Measurements from ENCODE around the gene DLAT. TPM values are rescaled to one million over a fixed set of nuclear protein-coding genes. Genes with fewer than 3 reads are reported as not detected.

Gene DLAT
- total RNA-seq, 1 experiment from 2014 or later, result 102 TPM

DNA sequence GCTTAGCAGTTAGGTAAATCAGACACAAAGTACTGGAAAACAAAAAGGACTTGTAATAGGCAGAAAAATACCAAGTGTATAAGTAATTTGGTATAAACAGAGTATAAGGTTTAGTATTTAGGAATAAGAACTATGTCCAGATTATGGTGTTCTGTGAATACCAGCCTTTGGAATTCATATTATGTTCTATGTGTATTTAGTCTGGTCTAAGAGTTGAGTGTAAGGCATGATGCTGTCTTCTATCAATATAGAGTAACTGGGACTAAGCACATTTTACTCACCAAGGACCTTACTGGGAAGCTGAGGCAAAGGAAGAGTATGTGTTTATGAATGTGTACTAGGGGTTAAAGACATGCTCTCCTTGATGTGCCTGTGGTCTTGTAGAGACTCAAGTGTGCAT, 71.0 kb downstream of the DLAT start:
- H3K36me3 ChIP-seq (ENCODE audit: low read depth, low read length), result peaks cover 32% of the 10 kb centered on the region
- ChIA-PET CTCF (no interaction called here), POLR2A (ENCODE audit: unreplicated experiment) (no interaction called here)
- H3K9ac ChIP-seq (ENCODE audit: low read length), result no peak overlapping the region
- H3F3A ChIP-seq (ENCODE audit: low read length, unreplicated experiment), result no peaks in the 10 kb centered on the region
- ATAC-seq, result no peak
- no peaks in the 10 kb centered on the region for H3K9me2 ChIP-seq (replicated peaks; ENCODE audit: low read length)
- no peaks in the 10 kb centered on the region for H3K27me3 ChIP-seq (ENCODE audit: low read length)
- no TSS peak for BruUV-seq (replicated peaks)
- no peaks in the 10 kb centered on the region for H3K4me1 ChIP-seq (ENCODE audit: insufficient read depth, low read length)
- TF ChIP-seq, protein P1, sequence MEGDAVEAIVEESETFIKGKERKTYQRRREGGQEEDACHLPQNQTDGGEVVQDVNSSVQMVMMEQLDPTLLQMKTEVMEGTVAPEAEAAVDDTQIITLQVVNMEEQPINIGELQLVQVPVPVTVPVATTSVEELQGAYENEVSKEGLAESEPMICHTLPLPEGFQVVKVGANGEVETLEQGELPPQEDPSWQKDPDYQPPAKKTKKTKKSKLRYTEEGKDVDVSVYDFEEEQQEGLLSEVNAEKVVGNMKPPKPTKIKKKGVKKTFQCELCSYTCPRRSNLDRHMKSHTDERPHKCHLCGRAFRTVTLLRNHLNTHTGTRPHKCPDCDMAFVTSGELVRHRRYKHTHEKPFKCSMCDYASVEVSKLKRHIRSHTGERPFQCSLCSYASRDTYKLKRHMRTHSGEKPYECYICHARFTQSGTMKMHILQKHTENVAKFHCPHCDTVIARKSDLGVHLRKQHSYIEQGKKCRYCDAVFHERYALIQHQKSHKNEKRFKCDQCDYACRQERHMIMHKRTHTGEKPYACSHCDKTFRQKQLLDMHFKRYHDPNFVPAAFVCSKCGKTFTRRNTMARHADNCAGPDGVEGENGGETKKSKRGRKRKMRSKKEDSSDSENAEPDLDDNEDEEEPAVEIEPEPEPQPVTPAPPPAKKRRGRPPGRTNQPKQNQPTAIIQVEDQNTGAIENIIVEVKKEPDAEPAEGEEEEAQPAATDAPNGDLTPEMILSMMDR (conservative IDR thresholded peaks at IDR 0.05; ENCODE audit: low read depth, low read length), result no peak
- no peak for TF ChIP-seq EZH2phosphoT487 (IDR thresholded peaks at IDR 0.05; ENCODE audit: borderline replicate concordance, low read length)
- no peak overlapping the region for H3K27ac ChIP-seq (ENCODE audit: low read length)
- no peak overlapping the region for H3K4me3 ChIP-seq (ENCODE audit: low read length)
- H3K9me3 ChIP-seq (ENCODE audit: low read length), result no peaks in the 10 kb centered on the region
- no peak overlapping the region for H3K4me2 ChIP-seq (ENCODE audit: low read length)
- no peak for DNase-seq
- H3K79me2 ChIP-seq (ENCODE audit: low read length), result peaks cover 6% of the 10 kb centered on the region; the same call in 1 of the 2 replicates
- no peak overlapping the region for H2AFZ ChIP-seq (ENCODE audit: low read length)
- H4K20me1 ChIP-seq (ENCODE audit: low read length), result no peaks in the 10 kb centered on the region
- intact Hi-C loops (cut with micrococcal nuclease), result no loop called here

DNA sequence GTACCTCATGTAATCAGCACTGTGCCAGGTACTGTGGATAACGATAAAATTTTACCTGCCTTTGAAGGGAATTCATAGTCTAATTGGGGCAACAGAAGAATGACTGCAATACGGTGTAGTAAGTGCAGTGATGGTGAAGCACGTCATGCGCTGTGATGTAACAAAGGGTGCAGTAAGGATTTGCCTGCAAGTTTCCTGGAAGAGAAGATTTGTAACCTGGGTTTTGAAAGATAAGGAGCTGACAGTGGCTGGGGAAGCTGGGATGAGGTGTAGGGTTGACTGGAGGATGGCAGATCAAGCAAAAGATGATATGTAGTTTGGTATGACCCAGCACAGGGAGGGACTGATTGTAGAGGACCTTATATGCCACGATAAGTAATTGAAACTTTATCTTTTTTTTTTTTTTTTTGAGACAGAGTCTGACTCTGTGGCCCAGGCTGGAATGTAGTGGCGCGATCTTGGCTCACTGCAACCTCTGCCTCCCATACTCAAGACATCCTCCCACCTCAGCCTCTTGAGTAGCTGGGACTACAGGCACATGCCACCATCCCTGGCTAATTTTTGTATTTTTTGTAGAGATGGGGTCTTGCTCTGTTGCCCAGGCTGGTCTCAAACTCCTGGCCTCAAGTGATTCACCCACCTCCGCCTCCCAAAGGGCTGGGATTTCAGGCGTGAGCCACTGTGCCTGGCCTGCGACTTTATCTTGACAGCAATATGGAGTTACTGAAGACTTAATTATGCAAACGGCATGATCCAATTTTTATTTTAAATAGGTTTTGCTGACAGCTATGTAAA, 72.7 kb downstream of the DLAT start:
- intact Hi-C loops (cut with micrococcal nuclease), result no loop called here
- H3K4me1 ChIP-seq (ENCODE audit: insufficient read depth, low read length), result no peaks in the 10 kb centered on the region
- ChIA-PET POLR2A (ENCODE audit: unreplicated experiment) (no interaction called here), CTCF (interaction anchor here (0.5 to 0.6 kb wide), 3 partner anchors 77 to 178 kb away, joined by 3 read pairs; no protein-coding TSS in a partner anchor)
- no peaks in the 10 kb centered on the region for H4K20me1 ChIP-seq (ENCODE audit: low read length)
- no peak for DNase-seq
- no peaks in the 10 kb centered on the region for H3F3A ChIP-seq (ENCODE audit: low read length, unreplicated experiment)
- no peaks in the 10 kb centered on the region for H3K9me3 ChIP-seq (ENCODE audit: low read length)
- H3K4me3 ChIP-seq (ENCODE audit: low read length), result no peak overlapping the region
- no peak overlapping the region for H2AFZ ChIP-seq (ENCODE audit: low read length)
- H3K36me3 ChIP-seq (ENCODE audit: low read depth, low read length), result peaks cover 17% of the 10 kb centered on the region
- no peaks in the 10 kb centered on the region for H3K9me2 ChIP-seq (replicated peaks; ENCODE audit: low read length)
- TF ChIP-seq EZH2 (IDR thresholded peaks at IDR 0.05; ENCODE audit: low read length, unreplicated experiment), result no peak
- TF ChIP-seq EZH2phosphoT487 (IDR thresholded peaks at IDR 0.05; ENCODE audit: borderline replicate concordance, low read length), result no peak
- TF ChIP-seq, protein P1 (conservative IDR thresholded peaks at IDR 0.05; ENCODE audit: low read depth, low read length), result no peak
- no peak overlapping the region for H3K9ac ChIP-seq (ENCODE audit: low read length)
- no peaks in the 10 kb centered on the region for H3K79me2 ChIP-seq (ENCODE audit: low read length)
- no peak for ATAC-seq
- H3K4me2 ChIP-seq (ENCODE audit: low read length), result no peak overlapping the region
- BruUV-seq (replicated peaks), result no TSS peak
- no peaks in the 10 kb centered on the region for H3K27me3 ChIP-seq (ENCODE audit: low read length)
- H3K27ac ChIP-seq (ENCODE audit: low read length), result no peak overlapping the region

DNA sequence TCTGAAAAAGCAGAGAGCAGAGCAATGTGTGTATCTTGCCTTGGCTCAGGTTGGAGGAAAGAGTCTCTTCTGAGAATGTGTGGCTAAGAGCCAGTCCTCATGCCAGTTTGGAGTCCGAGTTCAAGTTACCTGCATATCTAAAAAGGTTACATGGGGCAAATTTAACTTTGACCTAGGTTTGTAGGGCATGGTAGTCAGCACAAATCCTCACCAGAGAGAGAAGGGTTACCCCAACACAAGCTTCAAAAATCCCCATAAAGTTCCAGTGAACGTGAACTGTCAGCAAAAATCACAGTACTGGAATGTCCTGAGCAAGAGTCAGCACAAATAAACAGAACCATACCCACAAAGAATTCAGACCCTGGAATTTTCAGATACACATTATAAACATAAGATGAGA, 75.3 kb downstream of the DLAT start:
- no peaks in the 10 kb centered on the region for H3K9me2 ChIP-seq (replicated peaks; ENCODE audit: low read length)
- no peaks in the 10 kb centered on the region for H3K79me2 ChIP-seq (ENCODE audit: low read length)
- TF ChIP-seq, protein P1 (conservative IDR thresholded peaks at IDR 0.05; ENCODE audit: low read depth, low read length), result no peak
- TF ChIP-seq EZH2 (IDR thresholded peaks at IDR 0.05; ENCODE audit: low read length, unreplicated experiment) (no peak), EZH2phosphoT487 (IDR thresholded peaks at IDR 0.05; ENCODE audit: borderline replicate concordance, low read length) (no peak)
- ATAC-seq (no peak), DNase-seq (no peak)
- no peaks in the 10 kb centered on the region for H3K27me3 ChIP-seq (ENCODE audit: low read length)
- H2AFZ ChIP-seq (ENCODE audit: low read length), result no peak overlapping the region
- H3K9me3 ChIP-seq (ENCODE audit: low read length), result no peaks in the 10 kb centered on the region
- intact Hi-C loops (cut with micrococcal nuclease), result no loop called here
- H3K36me3 ChIP-seq (ENCODE audit: low read depth, low read length), result peaks cover 7% of the 10 kb centered on the region; the same call in 1 of the 2 replicates
- no peaks in the 10 kb centered on the region for H3F3A ChIP-seq (ENCODE audit: low read length, unreplicated experiment)
- no peak overlapping the region for H3K4me3 ChIP-seq (ENCODE audit: low read length)
- no peak overlapping the region for H3K27ac ChIP-seq (ENCODE audit: low read length)
- ChIA-PET POLR2A (ENCODE audit: unreplicated experiment) (no interaction called here), CTCF (no interaction called here)
- no TSS peak for BruUV-seq (replicated peaks)
- H4K20me1 ChIP-seq (ENCODE audit: low read length), result no peaks in the 10 kb centered on the region
- H3K4me1 ChIP-seq (ENCODE audit: insufficient read depth, low read length), result 0 out of 2 replicates have a peak, but pooled peaks cover 1% of the 10 kb centered on the region
- H3K4me2 ChIP-seq (ENCODE audit: low read length), result no peak overlapping the region
- no peak overlapping the region for H3K9ac ChIP-seq (ENCODE audit: low read length)

Measured in PC-3 (cell line).